GM20000 (cell line): ENCODE data around the gene DLEC1.
"Not testable (repeated sequence)": the region's sequence is repeated elsewhere in the genome, so short reads cannot be mapped to it uniquely, and the experiment has no call there.

Experiments
- DNase-seq: peaks from one replicate; pipeline ENCODE4 v3.0.0; 2012; ENCODE audit warnings: low spot score
- CTCF ChIP-seq: IDR thresholded peaks from 2 replicates; pipeline ENCODE4 v1.5.1; 2012; ENCODE audit warnings: mild to moderate bottlenecking, control low read depth; ENCODE audit errors: extremely low read depth, missing control alignments

The DLEC1 gene

GRCh38 chr3:38085311-38085942 is 46.4 kb downstream of the DLEC1 start:
- no peak for DNase-seq
- TF ChIP-seq CTCF = no peak

- DNase-seq = no peak
- TF ChIP-seq CTCF = no peak
Observed at GRCh38 chr3:38085943-38086324, 46.9 kb downstream of the DLEC1 start.

- DNase-seq = no peak
- TF ChIP-seq CTCF = no peak
Observed at GRCh38 chr3:38086496-38086895, 47.5 kb downstream of the DLEC1 start.

- DNase-seq = not testable (repeated sequence)
Observed at GRCh38 chr3:38087278-38087677, 48.3 kb downstream of the DLEC1 start.

GRCh38 chr3:38088126-38089078 is 49.4 kb downstream of the DLEC1 start:
- TF ChIP-seq CTCF = no peak

GRCh38 chr3:38089163-38089562 is 50.2 kb downstream of the DLEC1 start:
- TF ChIP-seq CTCF = no peak
- DNase-seq = no peak

More at GRCh38 chr3:38088126-38089078, 49.4 kb downstream of the DLEC1 start:
- no peak for DNase-seq

- DNase-seq = no peak
- TF ChIP-seq CTCF = no peak
Observed at GRCh38 chr3:38090453-38090852, 51.4 kb downstream of the DLEC1 start.

- TF ChIP-seq CTCF = no peak
Observed at GRCh38 chr3:38094999-38095398, 56.0 kb downstream of the DLEC1 start.

More at GRCh38 chr3:38094999-38095398, 56.0 kb downstream of the DLEC1 start:
- DNase-seq = no peak
